SU-DHL-6 (cell line): ENCODE measurements around the gene ARTN.

Experiments used
- H2AFZ ChIP-seq: fragments of 200-600 bp; sonication (generic); 2 replicates; pipeline ENCODE4 v1.6.1; 2014; ENCODE audit warnings: low read depth, mild to moderate bottlenecking, moderate library complexity, mixed read lengths, antibody characterized with exemption, low read length; ENCODE audit not compliant: severe bottlenecking
- H3F3A ChIP-seq: fragments of 200-600 bp; shearing (Covaris generic); 2 replicates; pipeline ENCODE4 v1.6.0; 2016; ENCODE audit warnings: antibody characterized with exemption, mild to moderate bottlenecking; ENCODE audit not compliant: insufficient read depth
- H3K27ac ChIP-seq: fragments of 200-600 bp; sonication (generic); 2 replicates; pipeline ENCODE4 v1.5.1; 2016; ENCODE audit warnings: low read depth, mild to moderate bottlenecking, low read length, moderate library complexity, mixed read lengths
- H3K27me3 ChIP-seq: fragments of 200-600 bp; sonication (generic), shearing (Covaris generic); 2 replicates; pipeline ENCODE4 v1.6.0; 2014; ENCODE audit warnings: mild to moderate bottlenecking, low read length
- H3K36me3 ChIP-seq: fragments of 200-600 bp; sonication (generic); 2 replicates; pipeline ENCODE4 v1.6.1; 2014; ENCODE audit warnings: mild to moderate bottlenecking, low read length, mixed read lengths
- H3K4me2 ChIP-seq: fragments of 300-600, 200-600 bp; shearing (Covaris generic), sonication (generic); 2 replicates; pipeline ENCODE4 v1.6.0; 2014; ENCODE audit warnings: low read length, low read depth, mild to moderate bottlenecking; ENCODE audit not compliant: poor library complexity, severe bottlenecking
- H3K4me3 ChIP-seq: fragments of 200-600 bp; sonication (generic); 2 replicates; pipeline ENCODE4 v1.5.1; 2014; ENCODE audit warnings: antibody characterized with exemption, low read length, mild to moderate bottlenecking, mixed read lengths; ENCODE audit not compliant: insufficient read depth, poor library complexity, severe bottlenecking
- H3K79me2 ChIP-seq: fragments of 200-600 bp; sonication (generic); 2 replicates; pipeline ENCODE4 v1.6.1; 2014; ENCODE audit warnings: mild to moderate bottlenecking, low read length, moderate library complexity; ENCODE audit not compliant: insufficient read depth
- H3K9ac ChIP-seq: fragments of 200-600 bp; sonication (generic); 2 replicates; pipeline ENCODE4 v1.7.0; 2014; ENCODE audit warnings: mild to moderate bottlenecking, low read length
- H3K9me2 ChIP-seq: fragments of 200-600 bp; sonication (generic); replicated peaks from 2 replicates; pipeline ENCODE4 v1.6.1; 2014; ENCODE audit warnings: low read length; ENCODE audit not compliant: insufficient read depth
- H3K9me3 ChIP-seq: fragments of 200-600 bp; sonication (generic); 2 replicates; pipeline ENCODE4 v1.6.1; 2014; ENCODE audit warnings: low read length, mixed read lengths; ENCODE audit not compliant: insufficient read depth
- H4K20me1 ChIP-seq: fragments of 200-600 bp; sonication (generic); 2 replicates; pipeline ENCODE4 v1.6.1; 2014; ENCODE audit warnings: low read depth, mild to moderate bottlenecking, antibody characterized with exemption, low read length, moderate library complexity, mixed read lengths
- CTCF ChIP-seq: fragments of 200-600 bp; sonication (generic); IDR thresholded peaks from one replicate; pipeline ENCODE4 v1.5.1; 2017; ENCODE audit warnings: antibody characterized with exemption, mild to moderate bottlenecking, low read length, moderate library complexity; ENCODE audit not compliant: insufficient read depth, poor library complexity, severe bottlenecking
- EZH2phosphoT487 ChIP-seq: fragments of 200-600 bp; sonication (generic), shearing (Covaris generic); conservative IDR thresholded peaks from 2 replicates; pipeline ENCODE4 v1.6.1; 2018; ENCODE audit warnings: mild to moderate bottlenecking, antibody characterized with exemption, low read length, moderate library complexity, mixed read lengths

ARTN gene

DNA sequence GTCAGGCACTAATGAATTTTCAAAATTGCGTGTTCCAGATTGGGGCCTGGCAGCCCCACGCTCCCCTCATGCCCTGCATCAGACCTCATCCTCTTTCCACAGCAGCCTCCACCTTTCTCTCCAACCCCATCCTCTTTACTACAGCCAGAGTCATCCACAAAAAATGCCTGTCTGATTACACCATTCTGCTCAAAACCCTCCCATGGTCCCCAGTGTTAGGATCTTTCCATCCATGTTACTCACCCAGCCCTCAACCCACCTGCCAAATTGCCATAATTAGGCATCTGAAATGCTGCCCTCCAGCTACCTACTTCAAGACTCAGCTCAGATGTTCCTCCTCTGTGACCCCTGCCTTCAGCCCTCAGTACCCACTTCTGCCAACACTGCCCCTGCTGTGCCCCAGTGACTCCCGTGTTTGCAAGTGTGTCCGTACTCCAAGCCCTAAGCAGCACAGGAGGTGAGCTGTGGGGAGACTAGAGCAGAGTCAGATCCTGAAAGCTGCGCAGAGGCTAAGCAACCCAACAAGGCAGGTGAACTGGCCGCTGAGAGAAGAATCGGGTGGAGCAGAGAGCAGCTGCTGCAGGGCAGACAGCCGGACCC, 715 bp upstream of the ARTN start:
- Histone ChIP-seq H3K79me2 (no peaks in the 10 kb centered on the region), H3K9ac (no peak overlapping the region), H3K9me2 (no peaks in the 10 kb centered on the region), H3K4me2 (no peak overlapping the region), H3K4me3 (no peak overlapping the region), H2AFZ (peak overlapping the region; percentile 24), H3K36me3 (no peaks in the 10 kb centered on the region), H3K27me3 (no peaks in the 10 kb centered on the region), H4K20me1 (no peaks in the 10 kb centered on the region), H3K27ac (no peak overlapping the region), H3K9me3 (no peaks in the 10 kb centered on the region), H3F3A (no peaks in the 10 kb centered on the region)
- TF ChIP-seq CTCF: no peak
- TF ChIP-seq EZH2phosphoT487: no peak

- Histone ChIP-seq H3K27ac (no peak overlapping the region), H3K9me2 (no peaks in the 10 kb centered on the region), H3K36me3 (no peaks in the 10 kb centered on the region), H4K20me1 (no peaks in the 10 kb centered on the region), H3K4me2 (no peak overlapping the region), H3K79me2 (no peaks in the 10 kb centered on the region), H3K27me3 (no peaks in the 10 kb centered on the region), H3K4me3 (no peak overlapping the region), H3F3A (no peaks in the 10 kb centered on the region), H3K9me3 (no peaks in the 10 kb centered on the region), H2AFZ (peak overlapping the region; percentile 46), H3K9ac (no peak overlapping the region)
- no peak for TF ChIP-seq EZH2phosphoT487
- peak; percentile 66 for TF ChIP-seq CTCF
These were observed 742 bp downstream of the ARTN start for GRCh38 chr1:43934101-43934985.

DNA sequence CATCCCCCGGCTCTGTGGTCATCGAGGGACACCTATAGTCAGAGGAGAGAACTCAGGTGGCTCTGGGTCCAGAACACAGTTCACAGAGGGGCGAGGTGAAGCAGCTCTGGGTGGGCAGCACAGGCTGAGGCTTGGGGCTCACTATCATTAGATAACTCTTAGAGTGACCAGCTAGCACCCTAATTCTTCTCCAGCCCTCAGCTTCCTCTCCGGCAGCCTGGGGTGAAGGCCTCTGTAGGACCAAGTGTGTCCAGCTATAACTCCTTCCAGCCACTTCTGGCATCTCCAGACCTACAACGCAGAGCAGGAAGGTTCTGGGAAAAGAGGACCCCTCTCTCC, 1.4 kb downstream of the ARTN start:
- no peaks in the 10 kb centered on the region for H4K20me1 ChIP-seq
- no peak overlapping the region for H2AFZ ChIP-seq
- H3K9me2 ChIP-seq: no peaks in the 10 kb centered on the region
- TF ChIP-seq CTCF (no peak), EZH2phosphoT487 (no peak)
- H3K27me3 ChIP-seq: no peaks in the 10 kb centered on the region
- no peak overlapping the region for H3K4me3 ChIP-seq
- no peaks in the 10 kb centered on the region for H3K79me2 ChIP-seq
- H3K9ac ChIP-seq: no peak overlapping the region
- no peak overlapping the region for H3K27ac ChIP-seq
- H3K36me3 ChIP-seq: no peaks in the 10 kb centered on the region
- no peaks in the 10 kb centered on the region for H3K9me3 ChIP-seq
- no peaks in the 10 kb centered on the region for H3F3A ChIP-seq
- H3K4me2 ChIP-seq: no peak overlapping the region
